OCI-LY1 (cell line): ENCODE results near the gene QKI.

Source experiments
- CTCF ChIP-seq: fragments of 200-600 bp; sonication (generic), shearing (Covaris generic); IDR thresholded peaks from 2 replicates; pipeline ENCODE4 v1.5.1; 2017; ENCODE audit warnings: mild to moderate bottlenecking, antibody characterized with exemption, low read length, moderate library complexity, mixed read lengths
- EZH2 ChIP-seq: fragments of 200-600 bp; sonication (generic), shearing (Covaris generic); IDR thresholded peaks from 2 replicates; pipeline ENCODE4 v1.8.0; 2017; ENCODE audit warnings: borderline replicate concordance, mixed run types, mild to moderate bottlenecking, antibody characterized with exemption, low read length, moderate library complexity, mixed read lengths

- TF ChIP-seq CTCF = no peak
- no peak for TF ChIP-seq EZH2
Observed at GRCh38 chr6:163530406-163530805, 115.9 kb downstream of the QKI start.
